ENCODE measurements around the gene MSL1. TPM values are rescaled to one million over a fixed set of nuclear protein-coding genes. Genes with fewer than 3 reads are reported as not detected.
A peak's percentile ranks its signal among the peaks of the same experiment; 100 is the strongest.

The MSL1 gene
- total RNA-seq, result 10 to 100 TPM; 26.3 to 57.4 (median 37.7) TPM
- 10 to 100 TPM; 45.5 to 65.0 TPM for polyA plus RNA-seq
- long read RNA-seq, donor 1, full-length matches to known transcripts, result 21 of 42 reads
- long read RNA-seq, donor 1, partial matches to known transcripts, result 12 of 42 reads
- long read RNA-seq, donor 1, other reads (novel, unspliced or antisense), result 9 of 42 reads
- long read RNA-seq, donor 2, full-length matches to known transcripts, result 17 of 35 reads
- long read RNA-seq, donor 2, partial matches to known transcripts, result 10 of 35 reads
- long read RNA-seq, donor 2, other reads (novel, unspliced or antisense), result 8 of 35 reads
- long read RNA-seq, donor 3, full-length matches to known transcripts, result 6 of 17 reads
- long read RNA-seq, donor 3, partial matches to known transcripts, result 7 of 17 reads
- long read RNA-seq, donor 3, other reads (novel, unspliced or antisense), result 4 of 17 reads

GRCh38 chr17:40121181-40122135, at the start of gene MSL1:
Gene MSL1, plus strand, starts transcription at chr17:40121971. Its CDS starts 642 bp downstream, at chr17:40122613.
- Histone ChIP-seq H3K9me3 (no peaks in the 10 kb centered on the region), H3K4me1 (peaks cover 5 to 39% (median 31%) of the 10 kb centered on the region in 9 donors), H3K27ac (peak within 1 kb of the TSS; percentile 92 to 99 (median 97)), H3K36me3 (peaks cover 0 to 14% (median 2%) of the 10 kb centered on the region in 9 donors), H3K4me3 (peak within 1 kb of the TSS; percentile 89 to 100 (median 100)), H3K27me3 (no peaks in the 10 kb centered on the region)
- no peak for TF ChIP-seq CTCF (IDR thresholded peaks at IDR 0.05)
- intact Hi-C loops (cut with DNase I), result loop anchor here in 2 of 10 donors (2.0 kb wide), 3 partner anchors 15 to 45 kb away; no protein-coding TSS in a partner anchor
- 0 to 1% methylated on average over 56 to 82 of the region's 82 CpGs for WGBS, 2 donors
- peak; percentile 89 to 93 (median 90) for ATAC-seq
- peak; percentile 90 to 92 for DNase-seq

- ATAC-seq (peak; percentile 0 to 57 (median 22)), DNase-seq (peak; percentile 67 to 76)
- Histone ChIP-seq H3K27ac (peak overlapping the region; percentile 82 to 99 (median 90)), H3K4me1 (peaks cover 64 to 100% (median 96%) of the 10 kb centered on the region in 9 donors), H3K27me3 (no peaks in the 10 kb centered on the region), H3K36me3 (peaks cover 0 to 26% (median 11%) of the 10 kb centered on the region in 9 donors), H3K9me3 (no peaks in the 10 kb centered on the region), H3K4me3 (peak overlapping the region in 5 of 10 donors; percentile 28 to 48 (median 31))
- no peak for TF ChIP-seq CTCF (IDR thresholded peaks at IDR 0.05)
- WGBS, 2 donors, result 5 to 10% methylated on average over 19 of the region's 19 CpGs
- intact Hi-C loops (cut with DNase I), result no loop called here
Observed at GRCh38 chr17:40072040-40072734, 49.6 kb upstream of the MSL1 start.

- H3K4me1 ChIP-seq, result peaks cover 64 to 99% (median 91%) of the 10 kb centered on the region in 9 donors
- H3K27me3 ChIP-seq, result no peaks in the 10 kb centered on the region
- no peaks in the 10 kb centered on the region for H3K9me3 ChIP-seq
- TF ChIP-seq CTCF (IDR thresholded peaks at IDR 0.05), result no peak
- peak overlapping the region; percentile 82 to 99 (median 90) for H3K27ac ChIP-seq
- 26 to 34% methylated on average over 8 of the region's 8 CpGs for WGBS, 2 donors
- peak in 1 of 2 donors; percentile 22 for DNase-seq
- intact Hi-C loops (cut with DNase I), result no loop called here
- peaks cover 0 to 32% (median 14%) of the 10 kb centered on the region in 9 donors for H3K36me3 ChIP-seq
- H3K4me3 ChIP-seq, result peak overlapping the region in 5 of 10 donors; percentile 28 to 48 (median 31)
- ATAC-seq, result peak in 1 of 8 donors; percentile 0
Observed at GRCh38 chr17:40072735-40073346, 48.9 kb upstream of the MSL1 start.
